Liver (tissue), 9 donors: Measurements from ENCODE around the gene TAF13. TPM values are rescaled to one million over a fixed set of nuclear protein-coding genes. Genes with fewer than 3 reads are reported as not detected.

Experiments
- DNase-seq: peaks from one replicate; pipeline ENCODE4 v3.0.0-alpha.2; 2017; ENCODE audit warnings: low spot score
- H3K27ac ChIP-seq, 2 donors: one replicate each; pipeline ENCODE4 v1.7.0; 2013; ENCODE audit warnings: inconsistent platforms in 2 of 2, low read length in 2 of 2, control low read depth in 1 of 2, low read depth in 1 of 2, mild to moderate bottlenecking in 1 of 2
- H3K27me3 ChIP-seq, 4 donors: one replicate each; pipeline versions ENCODE4 v1.6.1 to v1.7.0; 2013; ENCODE audit warnings: low read length in 3 of 4, inconsistent platforms in 1 of 4, mild to moderate bottlenecking in 1 of 4, moderate library complexity in 1 of 4; ENCODE audit not compliant: control insufficient read depth in 4 of 4, insufficient read depth in 4 of 4
- H3K36me3 ChIP-seq, 4 donors: one replicate each; pipeline versions ENCODE4 v1.6.1 to v1.7.0; 2013; ENCODE audit warnings: low read length in 3 of 4, mild to moderate bottlenecking in 3 of 4, low read depth in 1 of 4, moderate library complexity in 1 of 4; ENCODE audit not compliant: control insufficient read depth in 4 of 4, insufficient read depth in 3 of 4
- H3K4me1 ChIP-seq, 4 donors: one replicate each; pipeline versions ENCODE4 v1.6.1 to v1.7.0; 2013; ENCODE audit warnings: low read length in 3 of 4, mild to moderate bottlenecking in 3 of 4, moderate library complexity in 1 of 4; ENCODE audit not compliant: control insufficient read depth in 4 of 4, insufficient read depth in 4 of 4
- H3K4me3 ChIP-seq, 3 donors: one replicate each; pipeline versions ENCODE4 v1.6.1 to v1.7.0; 2013; ENCODE audit warnings: low read length in 3 of 3, control low read depth in 1 of 3, low read depth in 1 of 3, mild to moderate bottlenecking in 1 of 3
- H3K9ac ChIP-seq, 2 donors: one replicate each; pipeline ENCODE4 v1.7.0; 2013; ENCODE audit warnings: low read length in 2 of 2, mild to moderate bottlenecking in 2 of 2, moderate library complexity in 2 of 2, control low read depth in 1 of 2, low read depth in 1 of 2
- H3K9me3 ChIP-seq, 4 donors: one replicate each; pipeline versions ENCODE4 v1.6.1 to v1.7.0; 2013; ENCODE audit warnings: low read length in 3 of 4; ENCODE audit not compliant: control insufficient read depth in 4 of 4
- EGR1 ChIP-seq, 2 donors: IDR thresholded peaks; 2 replicates each; pipeline ENCODE4 v1.6.1; 2016 to 2018; ENCODE audit warnings: antibody characterized with exemption in 2 of 2, low read depth in 2 of 2
- FOXA1 ChIP-seq: IDR thresholded peaks from 2 replicates; pipeline ENCODE4 v1.6.1; 2016; ENCODE audit warnings: antibody characterized with exemption
- FOXA2 ChIP-seq: IDR thresholded peaks from 2 replicates; pipeline ENCODE4 v1.6.1; 2016; ENCODE audit warnings: antibody characterized with exemption
- GABPA ChIP-seq, 2 donors: IDR thresholded peaks in 1 of 2; conservative IDR thresholded peaks in 1 of 2; 2 replicates each; pipeline ENCODE4 v1.6.1; 2016; ENCODE audit warnings: antibody characterized with exemption in 2 of 2, mild to moderate bottlenecking in 1 of 2, moderate library complexity in 1 of 2
- HNF4A ChIP-seq, 2 donors: conservative IDR thresholded peaks; 2 replicates each; pipeline ENCODE4 v1.6.1; 2016; ENCODE audit warnings: antibody characterized with exemption in 2 of 2, mild to moderate bottlenecking in 2 of 2
- HNF4G ChIP-seq: IDR thresholded peaks from 2 replicates; pipeline ENCODE4 v1.6.1; 2016; ENCODE audit warnings: antibody characterized with exemption
- NR2F2 ChIP-seq: IDR thresholded peaks from 2 replicates; pipeline ENCODE4 v1.6.1; 2016; ENCODE audit warnings: antibody characterized with exemption
- RXRA ChIP-seq, 2 donors: IDR thresholded peaks; 2 replicates each; pipeline ENCODE4 v1.6.1; 2017 to 2018; ENCODE audit warnings: antibody characterized with exemption in 2 of 2, mild to moderate bottlenecking in 1 of 2
- SP1 ChIP-seq: IDR thresholded peaks from 2 replicates; pipeline ENCODE4 v1.6.1; 2018; ENCODE audit warnings: antibody characterized with exemption, mild to moderate bottlenecking
- TAF1 ChIP-seq: conservative IDR thresholded peaks from 2 replicates; pipeline ENCODE4 v1.6.1; 2016; ENCODE audit warnings: antibody characterized with exemption, mild to moderate bottlenecking
- WGBS: extraction: QIAGEN DNeasy Blood & Tissue Kit; methylation state at CpG from one replicate; pipeline ENCODE4 v1.1.7; 2013; 5-methylcytosine and 5-hydroxymethylcytosine counted together
- polyA plus RNA-seq, 2 donors: library from polyadenylated mRNA; stranded (reverse) in 1 of 2; unstranded in 1 of 2; fragments of 200-250 nt in 1 of 2; fragments of >200 nt in 1 of 2; fragmentation: Nextera tagmentation in 1 of 2; extraction: Ambion mirVana in 1 of 2; gene quantifications; one replicate each; pipeline versions ENCODE4 v1.2.1 to v1.2.3, GENCODE V29; 2013 to 2015
- total RNA-seq, 2 donors: library from RNA; depleted of rRNA; stranded (reverse); fragments of >200 nt; gene quantifications; one replicate each; pipeline ENCODE4 v1.2.3, GENCODE V29; 2014
- TF ChIP-seq, protein P1 (sequence below): IDR thresholded peaks from 2 replicates; pipeline ENCODE4 v1.6.1; 2016; ENCODE audit warnings: antibody characterized with exemption
- TF ChIP-seq, protein P2 (sequence below): IDR thresholded peaks from 2 replicates; pipeline ENCODE4 v1.6.1; 2016; ENCODE audit warnings: antibody characterized with exemption, mild to moderate bottlenecking
- TF ChIP-seq, protein P3 (sequence below): fragments of 150-350 bp; IDR thresholded peaks from 2 replicates; pipeline ENCODE4 v1.5.1; 2017; ENCODE audit warnings: improper control_type of control experiment, low read depth, low read length; ENCODE audit not compliant: missing input control
- TF ChIP-seq, protein P4 (sequence below): IDR thresholded peaks from 2 replicates; pipeline ENCODE4 v1.6.1; 2016; ENCODE audit warnings: antibody characterized with exemption
- TF ChIP-seq, protein P5 (sequence below): IDR thresholded peaks from 2 replicates; pipeline ENCODE4 v1.6.1; 2016; ENCODE audit warnings: antibody characterized with exemption
- donor health status: healthy.
- donor health status: healthy.
- donor health status: healthy.
- donor health status: healthy.
- donor health status: healthy.

Gene TAF13
- total and polyA plus RNA-seq, 4 donors, result 17.9 to 31.7 (median 20.2) TPM

DNA sequence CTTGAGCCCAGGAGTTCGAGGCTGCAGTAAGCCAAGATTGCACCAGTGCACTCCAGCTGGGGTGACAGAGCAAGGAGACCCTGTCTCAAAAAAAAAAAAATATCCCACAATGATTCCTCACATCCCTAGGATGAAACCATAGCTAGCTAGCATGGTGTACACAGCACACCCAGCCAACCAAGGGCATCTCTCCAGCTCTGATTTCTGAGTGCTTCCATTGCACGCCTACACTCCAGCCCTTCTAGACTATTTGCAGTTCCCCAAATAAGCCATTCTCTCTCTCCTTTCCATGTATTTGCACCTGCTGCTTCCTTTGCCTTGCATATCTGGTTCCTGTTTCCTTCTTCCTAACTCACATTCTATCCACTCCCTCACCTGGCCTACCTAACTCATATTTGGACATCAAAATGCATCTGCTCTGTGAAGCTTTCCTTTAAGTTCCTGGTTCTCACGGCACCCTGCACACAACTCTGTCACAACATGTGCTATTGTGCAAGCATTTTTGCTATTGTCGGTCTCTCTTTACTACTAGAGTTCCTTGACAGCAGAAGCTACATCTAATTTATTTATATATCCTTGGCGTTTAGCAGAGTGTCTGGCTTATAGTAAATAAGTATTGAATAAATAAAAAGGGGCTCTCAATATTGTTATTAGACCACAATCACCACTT, 35.7 kb upstream of the TAF13 start:
- H3K9me3 ChIP-seq, result no peaks in the 10 kb centered on the region
- DNase-seq, result no peak
- peaks cover 0 to 3% (median 1%) of the 10 kb centered on the region in 4 donors for H3K27me3 ChIP-seq
- no peak overlapping the region for H3K9ac ChIP-seq
- no peak overlapping the region for H3K27ac ChIP-seq
- peaks cover 2 to 22% (median 13%) of the 10 kb centered on the region in 4 donors for H3K4me1 ChIP-seq
- H3K4me3 ChIP-seq, result no peak overlapping the region
- H3K36me3 ChIP-seq, result no peaks in the 10 kb centered on the region
- WGBS, result 64% methylated on average over 5 of the region's 5 CpGs
- TF ChIP-seq FOXA1 (no peak), RXRA (IDR thresholded peaks at IDR 0.05) (no peak)

DNA sequence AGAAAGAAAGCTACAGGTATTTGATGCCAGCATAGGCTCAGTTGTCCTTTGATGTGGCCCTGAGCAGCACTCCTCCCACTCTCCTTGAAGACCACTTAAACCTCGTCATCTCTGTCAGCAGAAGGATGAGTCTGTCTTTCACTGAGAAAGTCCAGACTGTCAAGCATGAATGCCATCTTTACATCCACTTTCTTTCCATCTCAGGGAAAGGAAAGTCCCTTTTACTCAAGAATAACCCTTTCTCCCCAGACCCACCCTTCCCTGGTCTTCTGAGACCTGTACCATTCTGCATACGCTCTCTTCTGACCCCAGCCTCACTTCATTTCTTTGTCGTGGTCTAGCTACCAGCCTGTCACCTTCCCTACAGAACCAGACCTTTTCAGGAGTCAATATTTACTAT, 34.1 kb upstream of the TAF13 start:
- TF ChIP-seq FOXA1 (no peak), NR2F2 (no peak), FOXA2 (no peak), SP1 (no peak), EGR1 (IDR thresholded peaks at IDR 0.05; ENCODE audit: low read depth in 2 of 2) (no peak), GABPA (IDR thresholded peaks at IDR 0.05 in 1 of 2, conservative IDR thresholded peaks at IDR 0.05 in 1 of 2) (no peak), RXRA (IDR thresholded peaks at IDR 0.05) (no peak)
- TF ChIP-seq, protein P1, sequence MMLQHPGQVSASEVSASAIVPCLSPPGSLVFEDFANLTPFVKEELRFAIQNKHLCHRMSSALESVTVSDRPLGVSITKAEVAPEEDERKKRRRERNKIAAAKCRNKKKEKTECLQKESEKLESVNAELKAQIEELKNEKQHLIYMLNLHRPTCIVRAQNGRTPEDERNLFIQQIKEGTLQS, result no peak
- TF ChIP-seq, protein P2, sequence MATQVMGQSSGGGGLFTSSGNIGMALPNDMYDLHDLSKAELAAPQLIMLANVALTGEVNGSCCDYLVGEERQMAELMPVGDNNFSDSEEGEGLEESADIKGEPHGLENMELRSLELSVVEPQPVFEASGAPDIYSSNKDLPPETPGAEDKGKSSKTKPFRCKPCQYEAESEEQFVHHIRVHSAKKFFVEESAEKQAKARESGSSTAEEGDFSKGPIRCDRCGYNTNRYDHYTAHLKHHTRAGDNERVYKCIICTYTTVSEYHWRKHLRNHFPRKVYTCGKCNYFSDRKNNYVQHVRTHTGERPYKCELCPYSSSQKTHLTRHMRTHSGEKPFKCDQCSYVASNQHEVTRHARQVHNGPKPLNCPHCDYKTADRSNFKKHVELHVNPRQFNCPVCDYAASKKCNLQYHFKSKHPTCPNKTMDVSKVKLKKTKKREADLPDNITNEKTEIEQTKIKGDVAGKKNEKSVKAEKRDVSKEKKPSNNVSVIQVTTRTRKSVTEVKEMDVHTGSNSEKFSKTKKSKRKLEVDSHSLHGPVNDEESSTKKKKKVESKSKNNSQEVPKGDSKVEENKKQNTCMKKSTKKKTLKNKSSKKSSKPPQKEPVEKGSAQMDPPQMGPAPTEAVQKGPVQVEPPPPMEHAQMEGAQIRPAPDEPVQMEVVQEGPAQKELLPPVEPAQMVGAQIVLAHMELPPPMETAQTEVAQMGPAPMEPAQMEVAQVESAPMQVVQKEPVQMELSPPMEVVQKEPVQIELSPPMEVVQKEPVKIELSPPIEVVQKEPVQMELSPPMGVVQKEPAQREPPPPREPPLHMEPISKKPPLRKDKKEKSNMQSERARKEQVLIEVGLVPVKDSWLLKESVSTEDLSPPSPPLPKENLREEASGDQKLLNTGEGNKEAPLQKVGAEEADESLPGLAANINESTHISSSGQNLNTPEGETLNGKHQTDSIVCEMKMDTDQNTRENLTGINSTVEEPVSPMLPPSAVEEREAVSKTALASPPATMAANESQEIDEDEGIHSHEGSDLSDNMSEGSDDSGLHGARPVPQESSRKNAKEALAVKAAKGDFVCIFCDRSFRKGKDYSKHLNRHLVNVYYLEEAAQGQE, result no peak
- Histone ChIP-seq H3K4me3 (no peak overlapping the region), H3K27ac (no peak overlapping the region), H3K9ac (no peak overlapping the region), H3K27me3 (peaks cover 0 to 3% (median 1%) of the 10 kb centered on the region in 4 donors), H3K9me3 (no peaks in the 10 kb centered on the region), H3K4me1 (peaks cover 2 to 22% (median 14%) of the 10 kb centered on the region in 4 donors), H3K36me3 (no peaks in the 10 kb centered on the region)
- 73% methylated on average over 3 of the region's 3 CpGs for WGBS
- DNase-seq, result no peak

DNA sequence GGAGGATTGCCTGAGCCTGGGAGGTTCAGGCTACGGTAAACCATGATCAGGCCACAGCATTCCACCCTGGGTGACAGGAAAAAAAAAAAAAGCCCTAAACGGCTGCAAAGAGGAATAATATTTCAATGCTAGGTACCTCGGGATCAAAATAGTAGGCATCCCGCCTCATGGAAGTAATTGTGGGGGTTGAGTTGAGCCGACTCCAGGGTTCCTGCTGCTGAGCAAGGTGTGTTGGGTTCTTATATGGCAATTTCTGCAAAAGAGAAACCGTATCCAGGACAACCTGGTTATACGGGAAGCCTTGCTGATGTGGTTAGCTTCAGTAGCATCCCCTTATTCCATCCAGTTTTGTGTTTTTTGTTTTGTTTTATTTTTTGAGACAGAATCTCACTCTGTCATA, 32.0 kb upstream of the TAF13 start:
- WGBS, result 89% methylated on average over 7 of the region's 7 CpGs
- peaks cover 0 to 11% (median 5%) of the 10 kb centered on the region in 4 donors for H3K4me1 ChIP-seq
- no peaks in the 10 kb centered on the region for H3K9me3 ChIP-seq
- H3K4me3 ChIP-seq, result no peak overlapping the region
- H3K27ac ChIP-seq, result no peak overlapping the region
- H3K27me3 ChIP-seq, result no peaks in the 10 kb centered on the region
- no peak for DNase-seq
- H3K36me3 ChIP-seq, result no peaks in the 10 kb centered on the region
- no peak overlapping the region for H3K9ac ChIP-seq
- TF ChIP-seq HNF4A (conservative IDR thresholded peaks at IDR 0.05) (no peak), RXRA (IDR thresholded peaks at IDR 0.05) (no peak), FOXA1 (no peak), GABPA (IDR thresholded peaks at IDR 0.05 in 1 of 2, conservative IDR thresholded peaks at IDR 0.05 in 1 of 2) (no peak), FOXA2 (no peak), HNF4G (no peak), TAF1 (no peak)
- TF ChIP-seq, protein P3, sequence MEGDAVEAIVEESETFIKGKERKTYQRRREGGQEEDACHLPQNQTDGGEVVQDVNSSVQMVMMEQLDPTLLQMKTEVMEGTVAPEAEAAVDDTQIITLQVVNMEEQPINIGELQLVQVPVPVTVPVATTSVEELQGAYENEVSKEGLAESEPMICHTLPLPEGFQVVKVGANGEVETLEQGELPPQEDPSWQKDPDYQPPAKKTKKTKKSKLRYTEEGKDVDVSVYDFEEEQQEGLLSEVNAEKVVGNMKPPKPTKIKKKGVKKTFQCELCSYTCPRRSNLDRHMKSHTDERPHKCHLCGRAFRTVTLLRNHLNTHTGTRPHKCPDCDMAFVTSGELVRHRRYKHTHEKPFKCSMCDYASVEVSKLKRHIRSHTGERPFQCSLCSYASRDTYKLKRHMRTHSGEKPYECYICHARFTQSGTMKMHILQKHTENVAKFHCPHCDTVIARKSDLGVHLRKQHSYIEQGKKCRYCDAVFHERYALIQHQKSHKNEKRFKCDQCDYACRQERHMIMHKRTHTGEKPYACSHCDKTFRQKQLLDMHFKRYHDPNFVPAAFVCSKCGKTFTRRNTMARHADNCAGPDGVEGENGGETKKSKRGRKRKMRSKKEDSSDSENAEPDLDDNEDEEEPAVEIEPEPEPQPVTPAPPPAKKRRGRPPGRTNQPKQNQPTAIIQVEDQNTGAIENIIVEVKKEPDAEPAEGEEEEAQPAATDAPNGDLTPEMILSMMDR, result no peak
- TF ChIP-seq, protein P2, result no peak
- TF ChIP-seq, protein P4, sequence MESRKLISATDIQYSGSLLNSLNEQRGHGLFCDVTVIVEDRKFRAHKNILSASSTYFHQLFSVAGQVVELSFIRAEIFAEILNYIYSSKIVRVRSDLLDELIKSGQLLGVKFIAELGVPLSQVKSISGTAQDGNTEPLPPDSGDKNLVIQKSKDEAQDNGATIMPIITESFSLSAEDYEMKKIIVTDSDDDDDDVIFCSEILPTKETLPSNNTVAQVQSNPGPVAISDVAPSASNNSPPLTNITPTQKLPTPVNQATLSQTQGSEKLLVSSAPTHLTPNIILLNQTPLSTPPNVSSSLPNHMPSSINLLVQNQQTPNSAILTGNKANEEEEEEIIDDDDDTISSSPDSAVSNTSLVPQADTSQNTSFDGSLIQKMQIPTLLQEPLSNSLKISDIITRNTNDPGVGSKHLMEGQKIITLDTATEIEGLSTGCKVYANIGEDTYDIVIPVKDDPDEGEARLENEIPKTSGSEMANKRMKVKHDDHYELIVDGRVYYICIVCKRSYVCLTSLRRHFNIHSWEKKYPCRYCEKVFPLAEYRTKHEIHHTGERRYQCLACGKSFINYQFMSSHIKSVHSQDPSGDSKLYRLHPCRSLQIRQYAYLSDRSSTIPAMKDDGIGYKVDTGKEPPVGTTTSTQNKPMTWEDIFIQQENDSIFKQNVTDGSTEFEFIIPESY, result no peak
- TF ChIP-seq, protein P5, sequence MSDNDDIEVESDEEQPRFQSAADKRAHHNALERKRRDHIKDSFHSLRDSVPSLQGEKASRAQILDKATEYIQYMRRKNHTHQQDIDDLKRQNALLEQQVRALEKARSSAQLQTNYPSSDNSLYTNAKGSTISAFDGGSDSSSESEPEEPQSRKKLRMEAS, result no peak
